Subcutaneous adipose tissue (tissue), 4 donors: ENCODE measurements around the gene THNSL1. TPM values are rescaled to one million over a fixed set of nuclear protein-coding genes. Genes with fewer than 3 reads are reported as not detected.

Source experiments
- CTCF ChIP-seq: fragments of 450-650 bp; IDR thresholded peaks from one replicate; pipeline ENCODE4 v1.5.1; 2016; ENCODE audit warnings: low read depth, mild to moderate bottlenecking, control low read depth, antibody characterized with exemption, moderate library complexity
- total RNA-seq, 4 donors: library from RNA; depleted of rRNA; stranded (reverse); fragments of >200 nt; gene quantifications; one replicate each; pipeline ENCODE4 v1.1.0, GENCODE V29; 2016

Gene THNSL1
- total RNA-seq, 4 donors from 2014 or later = 1.3 to 2.1 (median 1.6) TPM

GRCh38 chr10:25026463-25026862 lies 10.1 kb downstream of the THNSL1 start:
- no peak for TF ChIP-seq CTCF

DNA sequence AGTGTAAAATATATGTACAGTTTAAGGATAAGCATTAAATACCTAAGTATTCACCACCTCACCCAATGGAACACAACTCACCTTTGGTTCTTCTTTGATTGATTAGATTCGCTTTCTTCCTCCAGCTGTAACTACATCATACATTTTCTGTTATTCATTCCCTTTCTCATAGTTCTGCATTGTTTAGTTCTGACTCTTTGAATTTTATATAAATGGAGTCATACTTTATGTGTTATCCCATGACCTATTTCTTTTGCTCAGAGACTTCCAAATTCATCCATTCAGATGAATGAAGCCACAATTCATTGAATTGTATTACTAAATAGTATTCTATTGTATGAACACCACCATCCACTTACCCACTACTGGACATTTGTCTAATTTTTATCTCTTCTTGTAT lies 12.3 kb downstream of the THNSL1 start:
- TF ChIP-seq CTCF = no peak

GRCh38 chr10:25029519-25029918 lies 13.1 kb downstream of the THNSL1 start:
- TF ChIP-seq CTCF = no peak

GRCh38 chr10:25036381-25036780 lies 20.0 kb downstream of the THNSL1 start:
- no peak for TF ChIP-seq CTCF

GRCh38 chr10:25038325-25038724 lies 21.9 kb downstream of the THNSL1 start:
- TF ChIP-seq CTCF = no peak

DNA sequence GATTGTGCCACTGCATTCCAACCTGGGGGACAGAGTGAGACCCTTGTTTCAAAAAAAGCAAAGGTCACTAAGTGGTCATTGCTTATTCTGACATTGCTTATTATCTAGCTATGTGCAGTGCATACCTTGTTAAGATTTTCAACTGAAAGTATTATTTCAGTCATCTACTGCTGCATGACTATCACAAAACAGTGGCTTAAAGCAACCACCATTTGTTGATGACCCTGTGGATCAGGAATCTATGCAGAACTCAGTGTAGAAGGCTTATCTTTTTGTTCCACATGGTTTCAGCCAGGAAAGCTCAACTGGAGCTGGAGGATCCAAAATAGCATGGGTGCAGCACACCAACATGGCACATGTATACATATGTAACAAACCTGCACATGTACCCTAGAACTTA lies 23.1 kb downstream of the THNSL1 start:
- no peak for TF ChIP-seq CTCF

GRCh38 chr10:25046641-25047040 lies 30.2 kb downstream of the THNSL1 start:
- TF ChIP-seq CTCF = no peak
